Neural progenitor cell (in vitro differentiated cells): ENCODE results near the gene CEBPB.

Source experiments
- EZH2 ChIP-seq: fragments of 200-600 bp; sonication (generic); IDR thresholded peaks from 2 replicates; pipeline ENCODE4 v1.6.1; 2017; ENCODE audit warnings: antibody characterized with exemption, mild to moderate bottlenecking, moderate library complexity
- TF ChIP-seq, protein P1 (sequence below): fragments of 200-600 bp; sonication (generic); IDR thresholded peaks from 2 replicates; pipeline ENCODE4 v1.5.1; 2017; ENCODE audit warnings: antibody characterized with exemption, mild to moderate bottlenecking

DNA sequence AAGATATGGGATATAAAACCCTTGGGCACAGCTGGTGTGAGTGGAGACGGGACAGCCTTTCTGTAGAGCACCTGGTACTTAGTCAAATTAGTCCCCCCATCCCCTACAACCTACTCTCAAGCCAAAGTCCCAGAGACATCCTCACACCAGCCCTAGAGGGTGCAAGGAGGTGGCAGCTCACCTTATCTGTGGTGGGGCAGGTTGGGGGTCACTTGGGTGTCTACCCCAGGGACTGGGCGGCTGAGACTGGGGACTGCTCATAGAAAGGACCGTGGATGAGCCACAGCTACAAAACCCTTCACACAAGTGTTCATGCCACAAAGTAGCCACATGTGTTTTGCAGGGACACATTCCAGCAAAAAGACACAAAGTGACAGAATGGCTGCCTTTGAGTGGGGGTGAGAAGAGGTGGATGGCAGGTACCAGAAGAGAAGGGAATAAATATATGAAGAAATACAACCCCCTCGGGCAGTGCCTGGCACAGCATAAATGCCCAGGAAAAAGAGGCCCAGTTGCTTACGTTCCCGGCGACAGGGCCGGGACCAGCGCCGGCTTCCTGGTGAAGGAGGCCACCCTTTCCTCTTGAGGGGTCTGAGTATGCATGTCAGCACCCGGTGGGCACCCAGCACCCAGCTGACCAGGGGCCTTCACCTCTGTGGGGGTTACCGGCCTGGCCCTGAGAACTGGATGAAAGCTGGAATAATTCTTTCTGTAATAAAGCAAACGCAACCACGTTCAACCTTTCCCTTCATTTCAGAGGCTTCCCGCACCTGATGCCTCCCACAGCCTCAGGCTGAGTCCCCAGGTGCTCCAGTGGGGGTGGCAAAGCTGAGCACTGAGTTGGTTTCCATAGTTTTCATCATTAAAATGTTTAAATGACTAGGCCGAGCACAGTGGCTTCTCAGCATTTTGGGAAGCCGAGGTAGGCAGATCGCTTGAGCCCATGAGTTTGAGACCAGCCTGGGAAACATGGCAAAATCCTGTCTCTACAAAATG, 14.4 kb upstream of the CEBPB start:
- TF ChIP-seq, protein P1, sequence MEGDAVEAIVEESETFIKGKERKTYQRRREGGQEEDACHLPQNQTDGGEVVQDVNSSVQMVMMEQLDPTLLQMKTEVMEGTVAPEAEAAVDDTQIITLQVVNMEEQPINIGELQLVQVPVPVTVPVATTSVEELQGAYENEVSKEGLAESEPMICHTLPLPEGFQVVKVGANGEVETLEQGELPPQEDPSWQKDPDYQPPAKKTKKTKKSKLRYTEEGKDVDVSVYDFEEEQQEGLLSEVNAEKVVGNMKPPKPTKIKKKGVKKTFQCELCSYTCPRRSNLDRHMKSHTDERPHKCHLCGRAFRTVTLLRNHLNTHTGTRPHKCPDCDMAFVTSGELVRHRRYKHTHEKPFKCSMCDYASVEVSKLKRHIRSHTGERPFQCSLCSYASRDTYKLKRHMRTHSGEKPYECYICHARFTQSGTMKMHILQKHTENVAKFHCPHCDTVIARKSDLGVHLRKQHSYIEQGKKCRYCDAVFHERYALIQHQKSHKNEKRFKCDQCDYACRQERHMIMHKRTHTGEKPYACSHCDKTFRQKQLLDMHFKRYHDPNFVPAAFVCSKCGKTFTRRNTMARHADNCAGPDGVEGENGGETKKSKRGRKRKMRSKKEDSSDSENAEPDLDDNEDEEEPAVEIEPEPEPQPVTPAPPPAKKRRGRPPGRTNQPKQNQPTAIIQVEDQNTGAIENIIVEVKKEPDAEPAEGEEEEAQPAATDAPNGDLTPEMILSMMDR = no peak
- no peak for TF ChIP-seq EZH2
